ENCODE measurements around the gene PIK3IP1. TPM values are rescaled to one million over a fixed set of nuclear protein-coding genes. Genes with fewer than 3 reads are reported as not detected.

The PIK3IP1 gene
- total and polyA plus RNA-seq, 9 donors: 10.8 to 48.9 (median 22.3) TPM

- peaks cover 8% of the 10 kb centered on the region for H3K4me1 ChIP-seq (ENCODE audit: insufficient read depth)
- intact Hi-C loops (cut with DNase I): no loop called here
Observed at GRCh38 chr22:31333641-31334040, 41.4 kb upstream of the PIK3IP1 start.

GRCh38 chr22:31332886-31333285 is 40.6 kb upstream of the PIK3IP1 start:
- 77 to 86% (median 86%) methylated on average over 1 of the region's 1 CpG for WGBS, 3 donors

More at GRCh38 chr22:31333641-31334040, 41.4 kb upstream of the PIK3IP1 start:
- Histone ChIP-seq H3K9me3 (no peaks in the 10 kb centered on the region), H3K36me3 (no peaks in the 10 kb centered on the region), H3K27me3 (no peaks in the 10 kb centered on the region), H3K4me3 (no peak overlapping the region), H3K27ac (no peak overlapping the region)
- TF ChIP-seq POLR2A (IDR thresholded peaks at IDR 0.05) (no peak), CTCF (IDR thresholded peaks at IDR 0.05) (no peak), EP300 (IDR thresholded peaks at IDR 0.05) (no peak)
- no peak for DNase-seq
- WGBS, 3 donors: 58 to 63% (median 62%) methylated on average over 2 of the region's 2 CpGs

GRCh38 chr22:31332010-31332409 is 39.7 kb upstream of the PIK3IP1 start:
- H3K9me3 ChIP-seq: no peaks in the 10 kb centered on the region
- H3K27me3 ChIP-seq: no peaks in the 10 kb centered on the region
- no peaks in the 10 kb centered on the region for H3K36me3 ChIP-seq
- no peak for TF ChIP-seq POLR2A (IDR thresholded peaks at IDR 0.05)
- TF ChIP-seq CTCF (IDR thresholded peaks at IDR 0.05): no peak
- TF ChIP-seq EP300 (IDR thresholded peaks at IDR 0.05): no peak
- peaks cover 7% of the 10 kb centered on the region for H3K4me1 ChIP-seq (ENCODE audit: insufficient read depth)
- no peak overlapping the region for H3K27ac ChIP-seq
- no peak for DNase-seq
- 87 to 92% (median 88%) methylated on average over 8 of the region's 8 CpGs for WGBS, 3 donors
- intact Hi-C loops (cut with DNase I): no loop called here
- H3K4me3 ChIP-seq: no peak overlapping the region

More at GRCh38 chr22:31332886-31333285, 40.6 kb upstream of the PIK3IP1 start:
- H3K4me1 ChIP-seq (ENCODE audit: insufficient read depth): peaks cover 7% of the 10 kb centered on the region
- no peaks in the 10 kb centered on the region for H3K9me3 ChIP-seq
- no peak for DNase-seq
- intact Hi-C loops (cut with DNase I): no loop called here
- no peaks in the 10 kb centered on the region for H3K36me3 ChIP-seq
- H3K27ac ChIP-seq: no peak overlapping the region
- TF ChIP-seq CTCF (IDR thresholded peaks at IDR 0.05) (no peak), POLR2A (IDR thresholded peaks at IDR 0.05) (no peak), EP300 (IDR thresholded peaks at IDR 0.05) (no peak)
- H3K27me3 ChIP-seq: no peaks in the 10 kb centered on the region
- H3K4me3 ChIP-seq: no peak overlapping the region

GRCh38 chr22:31329453-31330215 is 37.3 kb upstream of the PIK3IP1 start:
- no peaks in the 10 kb centered on the region for H3K27me3 ChIP-seq
- intact Hi-C loops (cut with DNase I): no loop called here
- H3K4me3 ChIP-seq: no peak overlapping the region
- DNase-seq: no peak
- H3K9me3 ChIP-seq: no peaks in the 10 kb centered on the region
- H3K27ac ChIP-seq: no peak overlapping the region
- H3K36me3 ChIP-seq: no peaks in the 10 kb centered on the region
- TF ChIP-seq POLR2A (IDR thresholded peaks at IDR 0.05): no peak
- TF ChIP-seq EP300 (IDR thresholded peaks at IDR 0.05): no peak
- no peak for TF ChIP-seq CTCF (IDR thresholded peaks at IDR 0.05)
- WGBS, 3 donors: 41 to 58% (median 48%) methylated on average over 9 of the region's 9 CpGs
- peaks cover 7% of the 10 kb centered on the region for H3K4me1 ChIP-seq (ENCODE audit: insufficient read depth)
